RWPE1 (cell line): ENCODE data around the gene MYCBP2.
"Not testable (repeated sequence)": the region's sequence is repeated elsewhere in the genome, so short reads cannot be mapped to it uniquely, and the experiment has no call there.

Experiments used
- CTCF ChIA-PET: fragments of 350-600 bp; sonication (Branson Sonifier 250); formaldehyde crosslinking; extraction: SDS; loops from one replicate; lab custom pipeline; 2021; lab: Yijun Ruan, JAX
- POLR2A ChIA-PET: fragments of 400-600 bp; formaldehyde crosslinking; extraction: SDS; loops from one replicate; lab custom pipeline; 2020; ENCODE audit warnings: antibody characterized with exemption; ENCODE audit not compliant: low non-redundant PET; lab: Yijun Ruan, JAX
- DNase-seq: peaks from one replicate; pipeline ENCODE4 v3.0.0; 2012; ENCODE audit warnings: low spot score
- H3K27ac ChIP-seq: fragments of 450-650 bp; 2 replicates; pipeline ENCODE4 v1.5.1; 2017
- CTCF ChIP-seq: fragments of 450-650 bp; conservative IDR thresholded peaks from 2 replicates; pipeline ENCODE4 v1.5.1; 2017; ENCODE audit warnings: low read depth, mild to moderate bottlenecking

The MYCBP2 gene

GRCh38 chr13:77353995-77354394 lies 27.1 kb upstream of the MYCBP2 start:
- CTCF ChIA-PET = no interaction called here
- no peak for DNase-seq

GRCh38 chr13:77351315-77351714 lies 24.4 kb upstream of the MYCBP2 start:
- CTCF ChIA-PET = no interaction called here
- no peak for TF ChIP-seq CTCF
- no peak for DNase-seq
- H3K27ac ChIP-seq = no peak overlapping the region
- POLR2A ChIA-PET = no interaction called here

More at GRCh38 chr13:77353995-77354394, 27.1 kb upstream of the MYCBP2 start:
- POLR2A ChIA-PET = no interaction called here
- TF ChIP-seq CTCF = no peak
- no peak overlapping the region for H3K27ac ChIP-seq

- no peak for TF ChIP-seq CTCF
- POLR2A ChIA-PET = no interaction called here
- CTCF ChIA-PET = interaction anchor here (0.7 kb wide), 1 partner anchor 126 kb away, joined by 8 read pairs; no protein-coding TSS in a partner anchor
- H3K27ac ChIP-seq = no peak overlapping the region
- DNase-seq = no peak
These were observed 23.9 kb upstream of the MYCBP2 start for GRCh38 chr13:77350811-77351210.

GRCh38 chr13:77349365-77349764 lies 22.5 kb upstream of the MYCBP2 start:
- POLR2A ChIA-PET = no interaction called here
- DNase-seq = no peak
- CTCF ChIA-PET = no interaction called here
- no peak for TF ChIP-seq CTCF
- H3K27ac ChIP-seq = no peak overlapping the region

- POLR2A ChIA-PET, DNase-seq, CTCF ChIA-PET, H3K27ac ChIP-seq: not testable (repeated sequence)
These were observed 20.5 kb upstream of the MYCBP2 start for GRCh38 chr13:77347351-77347750.

- CTCF ChIA-PET = interaction anchor here (0.5 kb wide), 1 partner anchor 229 kb away, joined by 4 read pairs; no protein-coding TSS in a partner anchor
These were observed 18.4 kb upstream of the MYCBP2 start for GRCh38 chr13:77345150-77345780.

More at GRCh38 chr13:77345150-77345780, 18.4 kb upstream of the MYCBP2 start:
- H3K27ac ChIP-seq = no peak overlapping the region
- POLR2A ChIA-PET = no interaction called here
- DNase-seq = no peak
- TF ChIP-seq CTCF = no peak
